Kidney (tissue), 14 donors: Measurements from ENCODE around the gene IFFO2. TPM values are rescaled to one million over a fixed set of nuclear protein-coding genes. Genes with fewer than 3 reads are reported as not detected.
"Not testable (repeated sequence)": the region's sequence is repeated elsewhere in the genome, so short reads cannot be mapped to it uniquely, and the experiment has no call there.

Experiments
- DNase-seq, 5 donors: peaks; one replicate each; pipeline ENCODE4 v3.0.0-alpha.2; 2013 to 2020
- FAIRE-seq: peaks from 2 replicates; lab custom pipeline; 2012; peaks lifted over from hg19 to GRCh38; lab: Jason Lieb, UNC
- H3K27ac ChIP-seq, 2 donors: one replicate each; pipeline ENCODE4 v1.7.0; 2013; ENCODE audit warnings: low read depth in 2 of 2, low read length in 2 of 2, inconsistent platforms in 1 of 2
- H3K27me3 ChIP-seq: one replicate; pipeline ENCODE4 v1.7.1; 2013; ENCODE audit warnings: low read length, inconsistent platforms; ENCODE audit not compliant: control insufficient read depth, insufficient read depth
- H3K36me3 ChIP-seq, 3 donors: one replicate each; pipeline versions ENCODE4 v1.7.0 to v1.7.1; 2013; ENCODE audit warnings: low read length in 3 of 3, control low read depth in 1 of 3, inconsistent platforms in 1 of 3; ENCODE audit not compliant: insufficient read depth in 3 of 3, control insufficient read depth in 2 of 3
- H3K4me1 ChIP-seq, 3 donors: one replicate each; pipeline versions ENCODE4 v1.7.0 to v1.7.1; 2013; ENCODE audit warnings: low read length in 3 of 3, inconsistent platforms in 1 of 3, low read depth in 1 of 3; ENCODE audit not compliant: control insufficient read depth in 2 of 3, insufficient read depth in 2 of 3
- H3K4me3 ChIP-seq, 3 donors: one replicate each; pipeline versions ENCODE4 v1.7.0 to v1.8.1; 2013; ENCODE audit warnings: low read length in 3 of 3, control low read depth in 1 of 3, inconsistent platforms in 1 of 3
- H3K9ac ChIP-seq, 3 donors: one replicate each; pipeline versions ENCODE4 v1.7.0 to v1.7.1; 2013; ENCODE audit warnings: low read length in 3 of 3, control low read depth in 1 of 3, inconsistent platforms in 1 of 3
- H3K9me3 ChIP-seq, 3 donors: one replicate each; pipeline versions ENCODE4 v1.7.0 to v1.7.1; 2013; ENCODE audit warnings: low read length in 3 of 3, control low read depth in 1 of 3, inconsistent platforms in 1 of 3; ENCODE audit not compliant: control insufficient read depth in 2 of 3, insufficient read depth in 1 of 3
- CTCF ChIP-seq: IDR thresholded peaks from 3 replicates; pipeline ENCODE4 v1.5.1; 2012; ENCODE audit warnings: mild to moderate bottlenecking, moderate library complexity, borderline replicate concordance; ENCODE audit not compliant: insufficient read depth; ENCODE audit errors: extremely low read depth
- intact Hi-C: fragments of 100-400 bp; cut with DNase I; formaldehyde crosslinking; loops from one replicate; pipeline ENCODE4 v1.11.1; 2022
- polyA plus RNA-seq: library from polyadenylated mRNA; stranded (reverse); fragments of 350-450 nt; fragmentation: Illumina TruSeq; extraction: RNeasy Lipid Tissue Mini Kit (QIAGEN cat#74804); gene quantifications from one replicate; pipeline ENCODE4 v1.2.3, GENCODE V29; 2014; ENCODE audit warnings: low read depth, low replicate concordance; ENCODE audit not compliant: insufficient read depth
- total RNA-seq: library from RNA; stranded (reverse); fragmentation: NEBNext Ultra II Directional; extraction: Animal tissue kit (Norgen Biotek cat#: 25700); gene quantifications from one replicate; pipeline ENCODE4 v1.2.1, GENCODE V29; 2021
- donor health status: control.
- donor health status: control.
- donor health status: control.
- donor health status: control.
- donor health status: control.
- donor health status: DM: yes; HTN: yes; CAD: no.
- donor health status: Normal renal cell carcinoma (clear cell type).

Gene IFFO2
- total and polyA plus RNA-seq, 2 donors from 2014 or later, result 7.5 to 23.1 TPM

DNA sequence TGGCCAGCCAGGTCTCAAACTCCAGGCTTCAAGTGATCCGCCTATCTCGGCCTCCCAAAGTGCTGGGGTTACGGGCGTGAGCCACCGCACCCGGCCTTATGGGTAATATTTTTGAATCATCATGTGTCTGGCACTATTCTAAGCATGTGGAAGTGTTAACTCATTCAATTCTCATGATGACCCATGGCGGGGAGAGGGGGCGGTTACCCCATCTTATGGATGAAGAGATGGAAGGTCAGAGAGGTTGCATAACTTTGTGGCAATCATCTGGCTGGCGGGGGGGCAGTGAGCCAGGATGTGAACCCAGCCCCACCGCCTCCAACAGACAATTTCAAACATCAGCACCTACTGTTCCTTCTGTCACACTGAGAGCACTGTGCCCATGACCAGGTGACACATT lies 85.5 kb downstream of the IFFO2 start:
- intact Hi-C loops, result loop anchor here (10.0 kb wide), 1 partner anchor 266 kb away; no protein-coding TSS in a partner anchor
- Histone ChIP-seq H3K27ac (no peak overlapping the region), H3K4me1 (no peaks in the 10 kb centered on the region), H3K9ac (no peak overlapping the region), H3K9me3 (no peaks in the 10 kb centered on the region), H3K27me3 (no peaks in the 10 kb centered on the region), H3K4me3 (no peak overlapping the region), H3K36me3 (peaks cover 0 to 29% (median 14%) of the 10 kb centered on the region in 3 donors)
- DNase-seq (no peak), FAIRE-seq (no peak)
- no peak for TF ChIP-seq CTCF

GRCh38 chr1:18870595-18870865 lies 85.9 kb downstream of the IFFO2 start:
- not testable (repeated sequence) for H3K9ac ChIP-seq, FAIRE-seq, H3K4me3 ChIP-seq, H3K9me3 ChIP-seq, H3K4me1 ChIP-seq, DNase-seq, H3K27me3 ChIP-seq, H3K27ac ChIP-seq
- H3K36me3 ChIP-seq, result peaks cover 0 to 25% (median 11%) of the 10 kb centered on the region in 3 donors
- intact Hi-C loops, result loop anchor here (10.0 kb wide), 1 partner anchor 266 kb away; no protein-coding TSS in a partner anchor

GRCh38 chr1:18869847-18870594 lies 86.5 kb downstream of the IFFO2 start:
- no peak for TF ChIP-seq CTCF
- no peaks in the 10 kb centered on the region for H3K9me3 ChIP-seq
- peaks cover 0 to 25% (median 11%) of the 10 kb centered on the region in 3 donors for H3K36me3 ChIP-seq
- FAIRE-seq (no peak), DNase-seq (no peak)
- no peak overlapping the region for H3K4me3 ChIP-seq
- intact Hi-C loops, result loop anchor here (10.0 kb wide), 1 partner anchor 265 kb away; no protein-coding TSS in a partner anchor
- H3K9ac ChIP-seq, result no peak overlapping the region
- no peak overlapping the region for H3K27ac ChIP-seq
- no peaks in the 10 kb centered on the region for H3K4me1 ChIP-seq
- no peaks in the 10 kb centered on the region for H3K27me3 ChIP-seq

- Histone ChIP-seq H3K27ac (no peak overlapping the region), H3K4me3 (no peak overlapping the region), H3K9ac (no peak overlapping the region), H3K9me3 (no peaks in the 10 kb centered on the region), H3K4me1 (no peaks in the 10 kb centered on the region), H3K36me3 (peaks cover 0 to 21% (median 10%) of the 10 kb centered on the region in 3 donors), H3K27me3 (no peaks in the 10 kb centered on the region)
- DNase-seq (no peak), FAIRE-seq (no peak)
- TF ChIP-seq CTCF, result no peak
- intact Hi-C loops, result no loop called here
These were observed 87.6 kb downstream of the IFFO2 start for GRCh38 chr1:18868801-18869424.
